Astrocyte of the cerebellum (primary cell): ENCODE results near the gene SRGAP2B.
"Not testable (repeated sequence)": the region's sequence is repeated elsewhere in the genome, so short reads cannot be mapped to it uniquely, and the experiment has no call there.

Source experiments
- DNase-seq: peaks from one replicate; pipeline ENCODE4 v3.0.0-alpha.2; 2011; ENCODE audit warnings: low read depth
- H3K4me3 ChIP-seq: 2 replicates; pipeline ENCODE4 v1.5.1; 2011; ENCODE audit warnings: mild to moderate bottlenecking, low read depth, low read length, moderate library complexity
- in situ Hi-C: cut with HindIII; loops from 2 replicates; pipeline ENCODE4 v1.10.0; 2017; ENCODE audit warnings: low sequenced_read_pairs

The SRGAP2B gene

DNA sequence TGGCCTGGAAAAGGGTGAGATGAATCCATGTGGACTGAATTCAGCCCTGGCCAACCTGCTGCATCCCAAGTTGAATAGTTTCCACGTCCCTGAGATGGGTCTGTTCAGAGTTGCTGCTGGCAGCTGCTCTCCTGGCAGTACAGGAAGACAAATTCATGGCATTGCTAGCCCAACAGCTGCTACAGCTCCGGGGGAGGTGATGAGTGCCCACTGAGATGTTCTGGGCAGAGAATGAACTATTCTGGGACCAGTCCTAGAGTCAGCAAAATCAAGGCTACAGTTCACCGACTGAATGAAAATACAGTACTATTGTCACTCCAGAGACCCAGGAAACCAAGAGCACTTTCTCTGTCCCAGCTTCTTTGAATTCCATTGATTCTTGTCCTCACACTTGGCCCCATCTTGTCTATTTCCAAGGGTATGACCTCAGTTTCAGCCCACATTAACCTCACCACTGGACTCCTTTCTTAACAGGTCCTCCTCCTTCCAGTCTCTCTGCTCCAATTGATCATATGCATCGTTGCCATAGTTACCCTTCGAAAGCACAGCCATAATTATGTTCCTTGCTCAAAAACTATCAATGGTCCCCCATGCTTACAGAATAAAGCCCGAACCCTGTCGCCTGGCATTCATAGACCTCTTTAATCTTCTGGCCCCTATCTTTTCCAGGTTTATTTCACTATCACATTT, 108.8 kb downstream of the SRGAP2B start:
- H3K4me3 ChIP-seq, in situ Hi-C loops, DNase-seq: not testable (repeated sequence)

DNA sequence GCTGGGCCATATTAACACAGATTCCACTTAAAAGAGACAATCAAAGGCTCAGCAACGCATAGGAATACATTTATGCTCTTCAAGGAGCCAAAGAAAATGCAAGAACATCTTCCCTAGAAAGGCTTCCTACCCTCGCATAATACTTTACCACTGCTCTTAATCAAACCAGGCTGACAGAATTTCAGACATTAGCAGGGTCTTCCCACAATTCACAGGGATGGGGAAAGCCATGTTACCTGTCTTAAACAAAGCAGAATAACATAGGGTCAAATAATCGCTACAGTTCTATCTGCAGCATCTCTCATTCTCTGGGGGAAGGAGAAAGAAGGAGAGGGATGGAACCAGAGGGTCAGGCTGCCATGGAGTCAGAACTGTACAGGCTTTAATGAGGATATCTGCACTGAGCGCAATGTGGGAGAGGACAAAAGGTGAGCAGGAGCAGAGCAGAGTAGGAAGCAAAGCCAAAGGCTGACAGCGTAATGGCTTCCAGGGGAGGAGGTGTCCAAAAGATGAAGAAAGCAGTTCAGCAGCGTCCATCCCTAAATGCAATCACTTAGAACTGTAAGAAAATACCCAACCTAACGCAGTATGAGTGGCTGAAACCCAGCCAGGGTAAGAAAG, 109.5 kb downstream of the SRGAP2B start:
- in situ Hi-C loops, DNase-seq, H3K4me3 ChIP-seq: not testable (repeated sequence)

DNA sequence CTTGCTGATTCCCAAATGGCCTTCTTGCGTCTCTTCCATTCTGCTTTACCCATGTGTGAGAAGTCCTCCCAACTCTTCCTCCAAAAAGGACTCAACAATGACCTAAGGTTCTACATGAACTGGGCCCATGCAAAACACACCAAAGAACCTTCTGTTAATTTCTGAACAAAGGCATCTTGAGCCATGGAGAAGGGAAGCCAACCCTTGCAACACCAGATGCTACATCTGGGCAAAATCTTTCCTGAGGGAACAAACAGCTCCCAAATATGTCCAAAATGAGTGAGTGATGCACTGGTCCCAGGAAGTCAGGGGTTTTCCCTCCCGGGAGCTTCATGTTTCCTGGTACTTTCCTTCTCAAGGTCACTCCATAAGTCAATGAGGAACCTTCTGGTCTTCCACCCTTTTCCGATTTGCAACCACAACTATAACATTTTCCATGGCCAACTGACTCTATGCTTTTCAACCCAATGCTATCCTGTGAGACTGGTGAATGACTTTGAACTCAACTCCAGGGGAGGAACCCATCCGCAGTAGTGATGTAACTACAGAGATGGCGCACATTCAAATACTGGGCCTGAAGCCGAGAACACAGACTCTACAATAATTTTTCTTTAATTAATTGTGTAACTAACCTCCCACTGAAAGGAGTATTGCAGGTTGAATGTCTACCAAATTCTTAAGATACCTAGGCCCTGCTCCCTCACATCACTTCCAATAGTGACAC, 112.2 kb downstream of the SRGAP2B start:
- DNase-seq, H3K4me3 ChIP-seq, in situ Hi-C loops: not testable (repeated sequence)

DNA sequence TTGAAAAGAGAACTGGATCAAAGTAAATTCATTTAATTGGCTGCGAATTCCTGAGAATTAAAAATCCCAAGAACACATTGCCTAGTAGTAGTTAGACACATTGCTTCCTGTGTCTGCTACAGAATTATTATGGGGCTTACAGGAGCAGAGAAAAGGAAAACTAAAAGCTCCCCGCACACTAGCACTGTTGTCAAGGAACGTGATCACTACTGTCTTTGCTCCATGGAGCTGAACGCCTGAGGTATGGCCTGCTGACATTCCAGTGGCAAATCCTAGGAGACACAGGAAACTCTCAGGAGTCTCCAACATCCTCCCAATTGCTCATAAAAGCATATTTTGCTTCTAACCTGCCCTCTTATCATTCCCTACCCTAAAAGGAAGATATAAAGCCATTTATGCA, 114.0 kb downstream of the SRGAP2B start:
- in situ Hi-C loops, DNase-seq, H3K4me3 ChIP-seq: not testable (repeated sequence)

DNA sequence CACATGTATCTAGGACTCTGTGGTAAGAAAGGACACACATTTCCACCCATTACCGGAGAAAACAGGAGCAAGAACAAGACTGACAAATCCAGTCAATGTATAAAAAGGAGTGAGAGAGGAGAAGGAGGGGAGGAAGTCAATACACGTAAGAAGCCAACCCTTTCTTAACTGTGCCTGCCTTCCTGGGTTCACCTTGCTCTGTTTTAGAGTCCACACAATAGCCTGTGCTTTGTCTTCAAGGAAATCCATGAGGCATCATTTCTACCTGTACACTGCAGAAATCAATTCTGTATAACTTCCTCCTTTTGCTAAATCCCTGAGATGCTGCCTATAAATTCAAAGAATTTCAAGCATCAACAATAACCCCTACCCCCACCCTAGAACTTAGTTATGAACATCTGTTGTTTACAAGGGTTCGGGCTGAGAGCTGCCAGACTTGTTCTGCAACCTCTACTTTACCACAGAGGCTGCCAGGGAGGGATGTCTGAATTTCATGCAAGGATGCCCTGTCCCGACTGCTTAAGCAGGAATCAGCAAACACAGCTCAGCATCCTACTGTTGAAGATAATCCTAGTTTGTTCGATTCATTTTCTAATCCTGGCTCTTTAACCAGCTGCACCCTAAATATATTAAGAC, 115.0 kb downstream of the SRGAP2B start:
- DNase-seq, in situ Hi-C loops, H3K4me3 ChIP-seq: not testable (repeated sequence)

DNA sequence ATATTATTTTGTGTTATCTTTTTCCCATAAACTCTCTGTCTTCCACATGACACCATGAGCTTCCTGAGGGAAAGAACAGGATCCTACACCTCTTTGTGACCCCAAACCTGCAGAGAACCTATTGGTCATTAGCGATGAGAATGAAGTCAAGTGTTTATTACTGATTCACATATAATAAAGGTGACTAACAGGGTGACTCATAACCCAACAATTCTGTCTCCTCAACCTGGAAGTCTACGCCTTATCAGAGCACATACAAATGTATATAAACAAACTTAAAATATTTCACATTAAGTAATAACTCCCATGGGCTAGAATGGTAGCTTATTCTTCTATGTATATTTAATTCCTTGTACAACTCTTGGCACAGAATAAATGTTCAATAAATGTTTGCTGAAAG, 117.3 kb downstream of the SRGAP2B start:
- DNase-seq, in situ Hi-C loops, H3K4me3 ChIP-seq: not testable (repeated sequence)

DNA sequence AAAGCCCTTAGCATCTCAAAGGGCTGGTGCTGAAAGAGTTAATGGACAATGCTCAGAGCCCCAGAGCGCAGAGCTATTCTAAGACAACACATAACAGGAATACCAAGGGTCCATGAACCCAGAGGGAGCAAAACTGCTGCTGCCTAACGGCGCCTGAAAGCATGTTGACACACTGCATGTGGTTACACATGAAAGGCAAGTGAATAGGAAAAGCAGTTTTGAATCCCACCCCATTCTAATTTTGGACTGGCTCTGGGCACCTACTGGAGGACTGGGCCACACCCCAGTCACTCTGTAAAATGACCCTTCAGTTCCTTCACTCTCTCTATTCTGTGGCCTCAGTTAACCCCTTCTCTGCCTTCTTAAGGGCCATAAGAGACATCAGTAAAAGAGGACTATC, 123.2 kb downstream of the SRGAP2B start:
- in situ Hi-C loops, DNase-seq, H3K4me3 ChIP-seq: not testable (repeated sequence)

DNA sequence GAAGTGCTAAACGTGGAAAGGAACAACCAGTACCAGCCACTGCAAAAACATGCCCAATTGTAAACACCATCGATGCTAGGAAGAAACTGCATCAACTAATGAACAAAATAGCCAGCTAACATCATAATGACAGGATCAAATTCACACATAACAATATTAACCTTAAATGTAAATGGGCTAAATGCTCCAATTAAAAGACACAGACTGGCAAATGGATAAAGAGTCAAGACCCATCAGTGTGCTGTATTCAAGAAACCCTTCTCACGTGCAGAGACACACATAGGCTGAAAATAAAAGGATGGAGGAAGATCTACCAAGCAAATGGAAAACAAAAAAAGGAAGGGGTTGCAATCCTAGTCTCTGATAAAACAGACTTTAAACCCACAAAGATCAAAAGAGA, 128.6 kb downstream of the SRGAP2B start:
- H3K4me3 ChIP-seq, in situ Hi-C loops, DNase-seq: not testable (repeated sequence)

DNA sequence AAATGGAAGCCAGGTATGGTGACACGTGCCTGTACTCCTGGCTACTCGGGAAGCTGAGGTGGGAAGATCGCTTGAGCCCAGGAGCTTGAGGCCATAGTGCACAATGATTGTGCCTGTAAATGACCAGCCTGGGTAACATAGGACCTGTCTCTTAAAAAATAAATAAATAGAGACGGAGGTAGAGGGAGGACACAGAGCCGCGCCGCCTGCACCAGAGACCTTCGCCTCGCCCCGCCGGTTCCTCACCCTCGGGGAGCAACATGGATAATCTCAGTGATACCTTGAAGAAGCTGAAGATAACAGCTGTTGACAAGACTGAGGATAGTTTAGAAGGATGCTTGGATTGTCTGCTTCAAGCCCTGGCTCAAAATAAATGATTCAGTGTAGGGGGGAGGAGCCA, 130.4 kb downstream of the SRGAP2B start:
- DNase-seq, in situ Hi-C loops, H3K4me3 ChIP-seq: not testable (repeated sequence)

DNA sequence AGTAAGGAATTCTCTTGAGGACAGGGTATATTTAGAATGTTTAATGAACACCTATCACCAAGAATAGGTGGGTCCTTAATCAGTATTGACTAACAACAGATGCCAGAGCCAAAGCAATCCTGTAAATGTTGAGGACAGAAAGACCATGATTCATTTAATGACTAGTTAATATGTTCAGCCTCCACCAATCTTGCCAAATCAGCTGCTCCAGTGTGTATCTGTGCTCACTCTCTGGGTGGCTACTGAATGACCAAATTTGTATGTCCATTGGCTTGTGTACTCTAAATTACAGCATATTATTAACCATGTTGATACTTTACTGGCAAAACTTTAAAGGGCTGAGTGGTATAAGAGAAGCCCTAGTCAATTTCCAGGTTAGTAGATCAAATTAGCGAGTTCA, 130.9 kb downstream of the SRGAP2B start:
- in situ Hi-C loops: not testable (repeated sequence)

DNA sequence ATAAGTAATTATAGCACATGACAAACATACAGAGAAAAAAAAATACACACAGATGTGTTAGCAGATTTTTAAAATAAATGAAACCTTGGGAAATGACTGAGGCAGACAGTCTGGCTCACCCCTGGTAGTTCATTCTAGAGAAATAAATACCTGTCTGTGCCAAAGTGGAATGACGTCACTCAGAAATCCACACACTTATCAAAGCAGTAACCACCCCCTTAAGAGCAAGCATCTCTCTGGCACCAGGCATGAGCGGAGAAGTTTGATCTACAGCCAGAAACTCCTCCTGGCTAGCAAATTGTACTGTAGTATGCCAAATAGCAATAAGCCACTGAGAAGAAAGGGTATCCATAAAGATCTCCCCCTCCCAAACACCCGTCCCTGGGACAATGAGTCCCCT, 131.6 kb downstream of the SRGAP2B start:
- in situ Hi-C loops, H3K4me3 ChIP-seq: not testable (repeated sequence)

More for the DNA sequence above, 130.9 kb downstream of the SRGAP2B start:
- not testable (repeated sequence) for DNase-seq, H3K4me3 ChIP-seq

DNA sequence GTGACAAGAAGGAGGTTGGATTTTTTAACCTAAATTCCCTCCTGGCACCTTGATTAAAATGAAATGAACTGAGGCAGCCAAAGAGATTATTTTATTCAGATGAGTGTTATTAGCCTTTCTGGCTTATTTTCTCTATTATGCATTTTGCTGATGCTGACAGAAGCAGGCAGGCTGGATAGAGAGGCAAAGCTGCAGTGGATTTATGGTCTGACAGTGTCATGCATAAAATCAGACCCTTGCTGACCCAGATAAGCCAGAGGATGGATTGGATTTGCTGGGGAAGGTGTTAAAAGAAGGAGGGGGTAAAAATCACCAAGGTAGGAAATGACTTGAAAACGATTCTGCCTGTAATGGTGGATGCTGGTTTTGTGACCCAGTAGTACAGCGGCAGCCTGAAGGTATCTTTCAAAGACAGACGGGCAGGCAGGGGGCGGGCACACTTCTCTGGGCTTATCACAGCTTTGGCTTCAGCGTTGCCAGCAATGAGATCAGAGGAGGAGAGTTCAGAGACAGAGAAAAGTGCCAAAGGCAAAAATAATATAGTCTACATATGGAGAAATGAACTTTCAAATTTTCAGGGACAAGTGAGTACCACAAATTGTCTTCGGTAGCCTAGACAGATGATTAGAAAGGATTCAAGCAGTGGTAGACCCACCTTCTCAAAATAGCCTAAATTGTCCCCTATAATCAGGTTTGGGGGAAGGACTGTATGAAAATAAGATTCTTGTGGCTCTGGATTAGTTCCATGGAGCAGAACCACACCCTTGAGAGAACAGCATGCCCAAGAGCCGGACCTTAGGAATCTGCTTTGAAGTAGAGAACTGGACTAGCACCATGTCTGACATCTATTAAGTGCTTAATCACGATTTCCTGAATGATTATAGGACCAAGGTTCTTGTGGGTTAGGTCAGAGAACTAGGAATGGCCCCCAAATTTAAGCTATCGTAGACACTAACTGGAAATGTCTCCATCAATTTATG, 133.2 kb downstream of the SRGAP2B start:
- DNase-seq, in situ Hi-C loops, H3K4me3 ChIP-seq: not testable (repeated sequence)

More for the DNA sequence above, 131.6 kb downstream of the SRGAP2B start:
- DNase-seq: not testable (repeated sequence)

DNA sequence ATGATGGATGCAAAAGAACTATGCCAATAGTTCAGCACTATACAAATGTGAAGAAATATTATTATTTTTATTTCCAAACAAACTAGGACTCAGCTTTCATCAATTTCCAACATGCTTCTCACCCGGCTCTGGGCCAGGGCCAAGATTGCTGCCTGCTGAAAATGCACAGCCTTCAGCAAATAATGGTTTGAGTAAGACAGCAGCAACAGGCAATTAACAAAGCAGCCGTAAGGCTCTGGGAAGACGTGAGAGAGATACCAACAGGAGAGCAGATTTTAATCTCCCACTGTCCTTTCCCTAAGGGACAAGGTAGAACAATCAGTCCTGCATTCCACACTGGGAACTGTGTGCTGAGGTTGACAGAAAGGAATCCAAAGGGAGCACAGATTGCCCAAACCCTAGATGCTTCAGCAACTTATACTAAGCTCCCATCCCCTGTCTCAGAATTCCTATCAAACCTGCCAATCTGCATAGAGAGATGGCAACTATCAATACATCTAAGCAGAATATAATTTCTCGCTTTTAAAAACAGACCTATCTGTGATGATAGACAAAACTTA, 134.1 kb downstream of the SRGAP2B start:
- H3K4me3 ChIP-seq, DNase-seq, in situ Hi-C loops: not testable (repeated sequence)

DNA sequence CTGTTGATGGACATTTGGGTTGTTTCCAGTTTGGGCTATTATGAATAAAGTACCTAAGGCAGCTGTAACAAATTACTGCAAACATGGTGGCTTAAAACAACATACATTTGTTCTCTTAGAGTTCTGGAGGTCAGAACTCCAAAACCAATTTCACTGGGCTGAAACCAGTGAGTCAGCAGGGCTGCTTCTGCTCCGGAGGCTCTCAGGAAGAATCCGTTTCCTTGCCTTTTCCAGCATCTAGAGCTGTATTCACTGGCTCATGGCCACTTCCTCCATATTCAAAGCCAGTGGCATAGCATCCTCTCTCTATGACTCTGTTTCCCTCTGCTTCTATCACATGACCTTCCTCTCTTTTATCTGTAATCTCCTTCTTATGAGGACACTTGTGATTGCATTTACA, 146.7 kb downstream of the SRGAP2B start:
- in situ Hi-C loops, H3K4me3 ChIP-seq: not testable (repeated sequence)

DNA sequence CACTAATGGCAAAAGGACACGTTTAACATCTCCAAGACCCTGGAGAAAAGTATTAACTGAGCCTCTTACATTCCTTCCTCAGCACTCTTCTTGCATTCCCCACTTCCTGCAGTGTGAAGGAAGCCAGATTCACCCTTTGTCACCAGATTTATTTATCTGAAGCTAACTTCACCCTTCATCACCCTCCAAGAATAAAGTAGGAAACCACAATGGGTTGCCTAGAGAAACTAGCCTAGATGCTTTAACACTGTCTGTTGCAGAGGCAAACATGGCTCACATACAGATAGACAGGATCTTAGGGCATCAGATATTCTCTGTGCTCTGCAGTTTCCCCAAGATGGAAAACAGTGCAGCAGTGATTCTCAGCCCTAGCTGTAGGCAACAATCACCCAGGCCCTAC, 147.6 kb downstream of the SRGAP2B start:
- H3K4me3 ChIP-seq, DNase-seq, in situ Hi-C loops: not testable (repeated sequence)

More for the DNA sequence above, 146.7 kb downstream of the SRGAP2B start:
- DNase-seq: not testable (repeated sequence)
